NCI-H2029 (cell line): ENCODE results near the gene SMG6.
A peak's percentile ranks its signal among the peaks of the same experiment; 100 is the strongest.

Source experiments
- DNase-seq: peaks from one replicate; lab custom pipeline; 2025; lab: John Stamatoyannopoulos, UW

SMG6 gene

GRCh38 chr17:2049333-2050299, 254.0 kb downstream of the SMG6 start:
- DNase-seq: peak; percentile 23

- DNase-seq: no peak
Observed at GRCh38 chr17:2048805-2049204, 254.8 kb downstream of the SMG6 start.

GRCh38 chr17:2047590-2047989, 256.0 kb downstream of the SMG6 start:
- no peak for DNase-seq

GRCh38 chr17:2044263-2044894, 259.2 kb downstream of the SMG6 start:
- peak; percentile 8 for DNase-seq

GRCh38 chr17:2043785-2044184, 259.8 kb downstream of the SMG6 start:
- no peak for DNase-seq

- DNase-seq: no peak
Observed at GRCh38 chr17:2042933-2043332, 260.7 kb downstream of the SMG6 start.

- no peak for DNase-seq
Observed at GRCh38 chr17:2042390-2042847, 261.2 kb downstream of the SMG6 start.

- DNase-seq: peak; percentile 78
Observed at GRCh38 chr17:2041561-2042389, 261.8 kb downstream of the SMG6 start, which contains the start of gene OVCA2. Gene OVCA2, plus strand, starts transcription at chr17:2042022. Its CDS starts 26 bp downstream, at chr17:2042048.

- DNase-seq: no peak
Observed at GRCh38 chr17:2040942-2041560, 262.5 kb downstream of the SMG6 start.

GRCh38 chr17:2040219-2040827, 263.3 kb downstream of the SMG6 start:
- no peak for DNase-seq

- no peak for DNase-seq
Observed at GRCh38 chr17:2037155-2037554, 266.4 kb downstream of the SMG6 start.

- no peak for DNase-seq
Observed at GRCh38 chr17:2035541-2036488, 267.8 kb downstream of the SMG6 start.

GRCh38 chr17:2034806-2035540, 268.6 kb downstream of the SMG6 start:
- no peak for DNase-seq

GRCh38 chr17:2034157-2034556, 269.4 kb downstream of the SMG6 start:
- DNase-seq: no peak

GRCh38 chr17:2033153-2033552, 270.4 kb downstream of the SMG6 start:
- DNase-seq: no peak

- no peak for DNase-seq
Observed at GRCh38 chr17:2030779-2031163, 272.8 kb downstream of the SMG6 start.

- DNase-seq: peak; percentile 60
Observed at GRCh38 chr17:2029911-2030778, 273.4 kb downstream of the SMG6 start, which contains the start of gene DPH1. Gene DPH1, plus strand, starts transcription at chr17:2030153. Its CDS starts 17 bp downstream, at chr17:2030170.

GRCh38 chr17:2028737-2029136, 274.8 kb downstream of the SMG6 start:
- DNase-seq: no peak
